Measurements from ENCODE around the gene FOXA1. TPM values are rescaled to one million over a fixed set of nuclear protein-coding genes. Genes with fewer than 3 reads are reported as not detected.

The FOXA1 gene
- total RNA-seq: not detected
- not detected for total RNA-seq (2013)

- Histone ChIP-seq H3K27me3 (ENCODE audit: control insufficient read depth, insufficient read depth, low read length) (peaks cover 75% of the 10 kb centered on the region), H3K4me1 (ENCODE audit: control insufficient read depth, insufficient read depth, low read length) (peaks cover 22% of the 10 kb centered on the region), H3K4me3 (ENCODE audit: low read length) (no peak within 1 kb of the TSS), H3K9me3 (ENCODE audit: control insufficient read depth, insufficient read depth, low read length) (peaks cover 23% of the 10 kb centered on the region), H3K27ac (ENCODE audit: low read length) (no peak within 1 kb of the TSS), H3K36me3 (ENCODE audit: control insufficient read depth, insufficient read depth, low read length) (no peaks in the 10 kb centered on the region)
- H3K4me1 Mint-ChIP-seq: peaks cover 0 to 14% of the 10 kb centered on the region in 2 donors
- no peaks in the 10 kb centered on the region for H3K9me3 Mint-ChIP-seq
- H3K27me3 Mint-ChIP-seq (ENCODE audit: low read depth in 2 of 2): peaks cover 55 to 61% of the 10 kb centered on the region in 2 donors
- WGBS (ENCODE audit: insufficient coverage): 4% methylated on average over 90 of the region's 92 CpGs
- peaks cover 21% of the 10 kb centered on the region for H3K36me3 Mint-ChIP-seq
- ATAC-seq (peak in 1 of 3 donors; percentile 25), DNase-seq (peak in 1 of 2 donors; percentile 1)
- TF ChIP-seq CTCF (IDR thresholded peaks at IDR 0.05): no peak
- H3K27ac Mint-ChIP-seq: no peak within 1 kb of the TSS
- H3K4me3 Mint-ChIP-seq: peak within 1 kb of the TSS; percentile 55
- intact Hi-C loops (cut with micrococcal nuclease): no loop called here
Measured at GRCh38 chr14:37594971-37595808, at the start of gene FOXA1, which contains the start of gene TTC6. Gene FOXA1, minus strand, starts transcription at chr14:37595249. Its CDS starts 277 bp downstream, at chr14:37594972. Gene TTC6, plus strand, starts transcription at chr14:37595629. Its CDS starts 26,436 bp downstream, at chr14:37622065.

GRCh38 chr14:37643701-37644100 lies 48.7 kb upstream of the FOXA1 start:
- no peaks in the 10 kb centered on the region for H3K4me1 ChIP-seq (ENCODE audit: control insufficient read depth, insufficient read depth, low read length)
- no peak for ATAC-seq
- no peak overlapping the region for H3K4me3 ChIP-seq (ENCODE audit: low read length)
- Mint-ChIP-seq H3K4me3 (no peak overlapping the region), H3K4me1 (no peaks in the 10 kb centered on the region), H3K27me3 (ENCODE audit: low read depth in 2 of 2) (no peaks in the 10 kb centered on the region), H3K27ac (no peak overlapping the region), H3K36me3 (no peaks in the 10 kb centered on the region), H3K9me3 (peaks cover 0 to 8% of the 10 kb centered on the region in 2 donors)
- no peaks in the 10 kb centered on the region for H3K27me3 ChIP-seq (ENCODE audit: control insufficient read depth, insufficient read depth, low read length)
- intact Hi-C loops (cut with micrococcal nuclease): no loop called here
- no peak overlapping the region for H3K27ac ChIP-seq (ENCODE audit: low read length)
- TF ChIP-seq CTCF (IDR thresholded peaks at IDR 0.05): no peak
- WGBS (ENCODE audit: insufficient coverage): 71% methylated on average over 3 of the region's 4 CpGs
- no peaks in the 10 kb centered on the region for H3K36me3 ChIP-seq (ENCODE audit: control insufficient read depth, insufficient read depth, low read length)
- no peak for DNase-seq
- H3K9me3 ChIP-seq (ENCODE audit: control insufficient read depth, insufficient read depth, low read length): no peaks in the 10 kb centered on the region

GRCh38 chr14:37642125-37642524 lies 47.1 kb upstream of the FOXA1 start:
- Histone ChIP-seq H3K4me3 (ENCODE audit: low read length) (no peak overlapping the region), H3K27me3 (ENCODE audit: control insufficient read depth, insufficient read depth, low read length) (no peaks in the 10 kb centered on the region), H3K36me3 (ENCODE audit: control insufficient read depth, insufficient read depth, low read length) (no peaks in the 10 kb centered on the region), H3K9me3 (ENCODE audit: control insufficient read depth, insufficient read depth, low read length) (no peaks in the 10 kb centered on the region), H3K27ac (ENCODE audit: low read length) (no peak overlapping the region), H3K4me1 (ENCODE audit: control insufficient read depth, insufficient read depth, low read length) (no peaks in the 10 kb centered on the region)
- 86% methylated on average over 3 of the region's 3 CpGs for whole genome bisulfite sequencing (ENCODE audit: insufficient coverage)
- H3K4me1 Mint-ChIP-seq: no peaks in the 10 kb centered on the region
- DNase-seq (no peak), ATAC-seq (no peak)
- TF ChIP-seq CTCF (IDR thresholded peaks at IDR 0.05): no peak
- H3K9me3 Mint-ChIP-seq: peaks cover 0 to 8% of the 10 kb centered on the region in 2 donors
- no peak overlapping the region for H3K27ac Mint-ChIP-seq
- H3K4me3 Mint-ChIP-seq: no peak overlapping the region
- intact Hi-C loops (cut with micrococcal nuclease): no loop called here
- H3K36me3 Mint-ChIP-seq: no peaks in the 10 kb centered on the region
- no peaks in the 10 kb centered on the region for H3K27me3 Mint-ChIP-seq (ENCODE audit: low read depth in 2 of 2)
